HEK293 (cell line): ENCODE results near the gene SIRT7.

Experiments used
- CTCF ChIA-PET: fragments of 350-600 bp; formaldehyde crosslinking; extraction: SDS; loops from one replicate; lab custom pipeline; 2021; ENCODE audit warnings: antibody characterized with exemption; lab: Yijun Ruan, JAX
- POLR2A ChIA-PET: fragments of 300-600 bp; formaldehyde crosslinking; extraction: SDS; loops from one replicate; lab custom pipeline; 2020; ENCODE audit warnings: antibody characterized with exemption, inconsistent platforms; lab: Yijun Ruan, JAX
- H3K27ac ChIP-seq: fragments of 200-500 bp; sonication (Bioruptor generic); 2 replicates; pipeline ENCODE4 v1.5.1; 2014; ENCODE audit warnings: low read depth, low read length, control low read depth, inconsistent platforms; ENCODE audit errors: extremely low read depth
- H3K36me3 ChIP-seq, 2 experiments: fragments of 200-500 bp in 1 of 2; sonication (Bioruptor generic) in 1 of 2; 1 replicate in 1 of 2; 2 replicates in 1 of 2; pipeline ENCODE4 v1.5.1; 2014 to 2017; ENCODE audit warnings: inconsistent platforms in 2 of 2, low read length in 2 of 2; ENCODE audit not compliant: control insufficient read depth in 2 of 2, insufficient read depth in 1 of 2
- H3K4me1 ChIP-seq: fragments of 200-500 bp; sonication (Bioruptor generic); 2 replicates; pipeline ENCODE4 v1.5.1; 2014; ENCODE audit warnings: mild to moderate bottlenecking, low read length, inconsistent platforms; ENCODE audit not compliant: control insufficient read depth, insufficient read depth
- H3K4me3 ChIP-seq: 2 replicates; pipeline ENCODE4 v1.5.1; 2011; ENCODE audit warnings: low read depth, mild to moderate bottlenecking, control low read depth, low read length, moderate library complexity
- H3K9me3 ChIP-seq: fragments of 200-500 bp; sonication (Bioruptor generic); 2 replicates; pipeline ENCODE4 v1.5.1; 2014; ENCODE audit warnings: low read depth, low read length, inconsistent platforms; ENCODE audit not compliant: control insufficient read depth, insufficient read depth
- EGR2 ChIP-seq: fragments of 450-650 bp; formaldehyde crosslinking; IDR thresholded peaks from 2 replicates; pipeline ENCODE4 v1.5.1; 2016; ENCODE audit warnings: low read depth, missing biosample characterization, missing genetic modification characterization
- GLIS2 ChIP-seq: fragments of 450-650 bp; formaldehyde crosslinking; IDR thresholded peaks from 2 replicates; pipeline ENCODE4 v1.5.1; 2016; ENCODE audit warnings: missing biosample characterization, missing genetic modification characterization
- KLF1 ChIP-seq: fragments of 450-650 bp; formaldehyde crosslinking; IDR thresholded peaks from 2 replicates; pipeline ENCODE4 v1.5.1; 2016; ENCODE audit warnings: missing biosample characterization, missing genetic modification characterization
- MEIS1 ChIP-seq: sonication (generic); formaldehyde crosslinking; IDR thresholded peaks from 2 replicates; pipeline ENCODE4 v1.8.1; 2022; ENCODE audit warnings: missing genetic modification reagents, mild to moderate bottlenecking, borderline replicate concordance
- OSR2 ChIP-seq: fragments of 450-650 bp; formaldehyde crosslinking; IDR thresholded peaks from 2 replicates; pipeline ENCODE4 v1.5.1; 2016; ENCODE audit warnings: missing biosample characterization, missing genetic modification characterization
- YY2 ChIP-seq: fragments of 450-650 bp; formaldehyde crosslinking; IDR thresholded peaks from 2 replicates; pipeline ENCODE4 v1.5.1; 2016; ENCODE audit warnings: missing biosample characterization, missing genetic modification characterization
- ZNF112 ChIP-seq: fragments of 450-650 bp; formaldehyde crosslinking; IDR thresholded peaks from 2 replicates; pipeline ENCODE4 v1.5.0; 2017; ENCODE audit warnings: missing biosample characterization, missing genetic modification characterization
- ZNF221 ChIP-seq: fragments of 450-650 bp; formaldehyde crosslinking; IDR thresholded peaks from 2 replicates; pipeline ENCODE4 v1.5.1; 2017; ENCODE audit warnings: missing biosample characterization, missing genetic modification characterization, borderline replicate concordance
- ZNF23 ChIP-seq: fragments of 450-650 bp; formaldehyde crosslinking; IDR thresholded peaks from 2 replicates; pipeline ENCODE4 v1.5.1; 2016; ENCODE audit warnings: missing biosample characterization, missing genetic modification characterization, borderline replicate concordance
- ZNF24 ChIP-seq: fragments of 450-650 bp; formaldehyde crosslinking; IDR thresholded peaks from 2 replicates; pipeline ENCODE4 v1.5.1; 2016; ENCODE audit warnings: missing biosample characterization, missing genetic modification characterization
- ZNF266 ChIP-seq: fragments of 450-650 bp; formaldehyde crosslinking; IDR thresholded peaks from 2 replicates; pipeline ENCODE4 v1.5.1; 2016; ENCODE audit warnings: missing biosample characterization, missing genetic modification characterization, low read depth
- ZNF48 ChIP-seq: fragments of 450-650 bp; formaldehyde crosslinking; IDR thresholded peaks from 2 replicates; pipeline ENCODE4 v1.5.1; 2016; ENCODE audit warnings: missing biosample characterization, missing genetic modification characterization
- ZNF600 ChIP-seq: fragments of 450-650 bp; formaldehyde crosslinking; IDR thresholded peaks from 2 replicates; pipeline ENCODE4 v1.5.1; 2016; ENCODE audit warnings: missing biosample characterization, missing genetic modification characterization
- ZNF768 ChIP-seq: fragments of 450-650 bp; formaldehyde crosslinking; IDR thresholded peaks from 2 replicates; pipeline ENCODE4 v1.5.1; 2018; ENCODE audit warnings: missing biosample characterization, mild to moderate bottlenecking, missing genetic modification characterization
- ZSCAN30 ChIP-seq: fragments of 450-650 bp; IDR thresholded peaks from 2 replicates; pipeline ENCODE4 v1.5.1; 2018; ENCODE audit warnings: missing biosample characterization, mild to moderate bottlenecking, missing genetic modification characterization, moderate library complexity
- TF ChIP-seq, protein P1 (sequence below): fragments of 450-650 bp; formaldehyde crosslinking; IDR thresholded peaks from 2 replicates; pipeline ENCODE4 v1.5.1; 2016; ENCODE audit warnings: missing biosample characterization, missing genetic modification characterization
- TF ChIP-seq, protein P2 (sequence below): fragments of 450-650 bp; formaldehyde crosslinking; IDR thresholded peaks from 2 replicates; pipeline ENCODE4 v1.5.1; 2016; ENCODE audit warnings: missing biosample characterization, missing genetic modification characterization
- TF ChIP-seq, protein P3 (sequence below): fragments of 450-650 bp; formaldehyde crosslinking; IDR thresholded peaks from 2 replicates; pipeline ENCODE4 v1.5.1; 2016; ENCODE audit warnings: missing biosample characterization, missing genetic modification characterization, borderline replicate concordance
- TF ChIP-seq, protein P4 (sequence below): fragments of 450-650 bp; IDR thresholded peaks from 2 replicates; pipeline ENCODE4 v1.5.1; 2018; ENCODE audit warnings: missing biosample characterization, mild to moderate bottlenecking, missing genetic modification characterization
- TF ChIP-seq, protein P5 (sequence below): fragments of 450-650 bp; formaldehyde crosslinking; IDR thresholded peaks from 2 replicates; pipeline ENCODE4 v1.5.1; 2017; ENCODE audit warnings: missing biosample characterization, missing genetic modification characterization

Gene SIRT7

DNA sequence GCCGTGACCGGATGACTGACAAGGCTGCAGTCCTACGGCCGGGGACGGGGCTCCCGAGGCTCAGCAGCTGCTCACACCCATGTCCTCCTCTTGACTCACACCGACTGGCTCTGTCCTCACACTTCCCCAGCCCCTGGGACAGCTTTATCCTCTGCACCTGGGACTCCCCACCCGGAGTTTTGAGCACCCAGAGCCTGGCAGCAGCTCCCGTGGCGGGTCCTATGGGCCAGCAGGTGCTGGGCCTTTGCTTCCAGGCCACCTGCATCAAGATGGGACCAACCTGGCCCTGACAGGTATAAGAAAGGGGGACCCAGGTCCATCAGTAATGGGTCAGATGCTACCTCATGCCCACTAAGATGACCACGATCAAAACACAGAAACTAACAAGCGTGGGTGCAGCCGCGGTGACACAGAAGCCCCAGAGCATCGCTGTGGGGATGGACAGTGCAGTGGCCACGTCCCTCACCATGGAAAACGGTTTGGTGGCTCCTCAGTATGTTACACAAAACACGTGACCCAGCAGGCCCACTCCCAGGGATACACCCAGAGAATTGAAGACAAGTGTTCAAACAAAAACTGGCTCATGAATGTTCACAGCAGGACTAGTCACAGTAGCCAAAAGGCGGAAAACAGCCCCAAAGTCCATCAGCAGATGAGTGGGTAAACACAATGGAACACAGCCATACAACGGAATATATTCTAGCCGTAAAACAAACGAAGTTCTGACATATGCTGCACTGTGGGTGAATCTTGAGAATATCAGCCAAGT, 46.3 kb upstream of the SIRT7 start (continued):
- TF ChIP-seq ZNF221 (tag by site-specific recombination), result no peak

DNA sequence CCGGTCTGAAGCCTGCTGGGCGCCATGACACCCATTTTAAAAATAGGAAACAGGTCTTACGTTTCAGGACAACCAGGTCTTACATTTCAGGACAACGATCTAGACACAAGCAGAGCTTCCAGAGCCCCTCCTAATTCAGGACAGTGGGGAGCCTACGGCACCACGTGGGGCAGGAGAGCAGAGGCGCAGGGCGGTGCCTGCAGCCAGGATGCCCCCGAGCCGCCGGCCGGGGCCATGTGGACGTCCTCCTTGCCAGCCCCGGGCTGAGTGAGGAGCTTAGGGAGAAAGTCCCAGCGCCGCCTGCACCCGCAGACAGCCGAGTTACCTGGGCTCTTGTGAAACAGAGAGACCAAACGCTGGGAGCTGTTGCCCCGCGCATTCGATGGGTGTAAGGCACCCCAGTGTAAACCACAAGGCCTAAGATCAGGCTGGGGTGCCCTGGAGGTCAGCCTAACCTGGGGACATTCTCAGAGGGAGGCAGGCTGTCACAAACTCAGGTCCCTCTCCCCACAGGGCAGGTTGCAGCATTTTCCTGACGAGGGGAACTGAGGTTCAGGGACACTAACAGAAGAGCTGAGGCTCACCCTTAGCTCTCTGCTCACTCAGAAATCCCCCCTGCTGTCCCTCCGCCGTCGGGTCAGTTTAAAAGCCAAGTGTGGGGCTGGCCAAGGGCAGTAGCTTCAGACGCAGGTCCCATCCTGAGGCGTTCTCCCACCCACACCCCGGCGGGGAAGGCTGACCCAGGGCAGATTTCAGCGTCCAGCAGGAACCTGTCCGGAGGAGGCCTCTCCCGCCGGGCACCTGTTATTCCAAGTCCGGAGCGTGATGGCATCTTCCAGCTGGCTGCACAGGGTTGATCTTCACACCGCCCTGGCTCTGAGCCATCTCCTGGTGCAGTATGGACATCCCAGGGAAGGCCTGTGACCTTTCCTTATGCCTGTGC, 44.8 kb upstream of the SIRT7 start:
- peaks cover 4% of the 10 kb centered on the region; the same call in 1 of the 2 replicates for H3K4me1 ChIP-seq
- H3K36me3 ChIP-seq, result no peaks in the 10 kb centered on the region
- CTCF ChIA-PET, result interaction anchor here (0.6 to 2.5 kb wide), 2 partner anchors 21 to 58 kb away, joined by 3 to 13 read pairs; no protein-coding TSS in a partner anchor
- H3K27ac ChIP-seq, result no peak overlapping the region
- POLR2A ChIA-PET, result interaction anchor here (0.7 to 2.0 kb wide), 2 partner anchors 8 to 57 kb away, joined by 3 to 5 read pairs; no protein-coding TSS in a partner anchor
- H3K4me3 ChIP-seq, result no peak overlapping the region
- H3K9me3 ChIP-seq, result no peaks in the 10 kb centered on the region
- TF ChIP-seq ZNF768 (tag by site-specific recombination) (no peak), ZNF24 (tag by site-specific recombination) (no peak), ZSCAN30 (tag by site-specific recombination) (no peak), MEIS1 (CRISPR knock-in tag) (no peak), ZNF48 (tag by site-specific recombination) (no peak), KLF1 (tag by site-specific recombination) (no peak), GLIS2 (tag by site-specific recombination) (0 out of 2 replicates have a peak, but pooled peaks have one; percentile 3), ZNF266 (tag by site-specific recombination) (no peak), ZNF23 (tag by site-specific recombination) (no peak), ZNF600 (tag by site-specific recombination) (0 out of 2 replicates have a peak, but pooled peaks have one; percentile 76), ZNF112 (tag by site-specific recombination) (no peak), EGR2 (tag by site-specific recombination) (no peak), YY2 (tag by site-specific recombination) (no peak), OSR2 (no peak)
- TF ChIP-seq, protein P1, sequence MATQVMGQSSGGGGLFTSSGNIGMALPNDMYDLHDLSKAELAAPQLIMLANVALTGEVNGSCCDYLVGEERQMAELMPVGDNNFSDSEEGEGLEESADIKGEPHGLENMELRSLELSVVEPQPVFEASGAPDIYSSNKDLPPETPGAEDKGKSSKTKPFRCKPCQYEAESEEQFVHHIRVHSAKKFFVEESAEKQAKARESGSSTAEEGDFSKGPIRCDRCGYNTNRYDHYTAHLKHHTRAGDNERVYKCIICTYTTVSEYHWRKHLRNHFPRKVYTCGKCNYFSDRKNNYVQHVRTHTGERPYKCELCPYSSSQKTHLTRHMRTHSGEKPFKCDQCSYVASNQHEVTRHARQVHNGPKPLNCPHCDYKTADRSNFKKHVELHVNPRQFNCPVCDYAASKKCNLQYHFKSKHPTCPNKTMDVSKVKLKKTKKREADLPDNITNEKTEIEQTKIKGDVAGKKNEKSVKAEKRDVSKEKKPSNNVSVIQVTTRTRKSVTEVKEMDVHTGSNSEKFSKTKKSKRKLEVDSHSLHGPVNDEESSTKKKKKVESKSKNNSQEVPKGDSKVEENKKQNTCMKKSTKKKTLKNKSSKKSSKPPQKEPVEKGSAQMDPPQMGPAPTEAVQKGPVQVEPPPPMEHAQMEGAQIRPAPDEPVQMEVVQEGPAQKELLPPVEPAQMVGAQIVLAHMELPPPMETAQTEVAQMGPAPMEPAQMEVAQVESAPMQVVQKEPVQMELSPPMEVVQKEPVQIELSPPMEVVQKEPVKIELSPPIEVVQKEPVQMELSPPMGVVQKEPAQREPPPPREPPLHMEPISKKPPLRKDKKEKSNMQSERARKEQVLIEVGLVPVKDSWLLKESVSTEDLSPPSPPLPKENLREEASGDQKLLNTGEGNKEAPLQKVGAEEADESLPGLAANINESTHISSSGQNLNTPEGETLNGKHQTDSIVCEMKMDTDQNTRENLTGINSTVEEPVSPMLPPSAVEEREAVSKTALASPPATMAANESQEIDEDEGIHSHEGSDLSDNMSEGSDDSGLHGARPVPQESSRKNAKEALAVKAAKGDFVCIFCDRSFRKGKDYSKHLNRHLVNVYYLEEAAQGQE, result no peak
- TF ChIP-seq, protein P2, sequence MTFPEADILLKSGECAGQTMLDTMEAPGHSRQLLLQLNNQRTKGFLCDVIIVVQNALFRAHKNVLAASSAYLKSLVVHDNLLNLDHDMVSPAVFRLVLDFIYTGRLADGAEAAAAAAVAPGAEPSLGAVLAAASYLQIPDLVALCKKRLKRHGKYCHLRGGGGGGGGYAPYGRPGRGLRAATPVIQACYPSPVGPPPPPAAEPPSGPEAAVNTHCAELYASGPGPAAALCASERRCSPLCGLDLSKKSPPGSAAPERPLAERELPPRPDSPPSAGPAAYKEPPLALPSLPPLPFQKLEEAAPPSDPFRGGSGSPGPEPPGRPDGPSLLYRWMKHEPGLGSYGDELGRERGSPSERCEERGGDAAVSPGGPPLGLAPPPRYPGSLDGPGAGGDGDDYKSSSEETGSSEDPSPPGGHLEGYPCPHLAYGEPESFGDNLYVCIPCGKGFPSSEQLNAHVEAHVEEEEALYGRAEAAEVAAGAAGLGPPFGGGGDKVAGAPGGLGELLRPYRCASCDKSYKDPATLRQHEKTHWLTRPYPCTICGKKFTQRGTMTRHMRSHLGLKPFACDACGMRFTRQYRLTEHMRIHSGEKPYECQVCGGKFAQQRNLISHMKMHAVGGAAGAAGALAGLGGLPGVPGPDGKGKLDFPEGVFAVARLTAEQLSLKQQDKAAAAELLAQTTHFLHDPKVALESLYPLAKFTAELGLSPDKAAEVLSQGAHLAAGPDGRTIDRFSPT (tag by site-specific recombination), result no peak
- TF ChIP-seq, protein P3, sequence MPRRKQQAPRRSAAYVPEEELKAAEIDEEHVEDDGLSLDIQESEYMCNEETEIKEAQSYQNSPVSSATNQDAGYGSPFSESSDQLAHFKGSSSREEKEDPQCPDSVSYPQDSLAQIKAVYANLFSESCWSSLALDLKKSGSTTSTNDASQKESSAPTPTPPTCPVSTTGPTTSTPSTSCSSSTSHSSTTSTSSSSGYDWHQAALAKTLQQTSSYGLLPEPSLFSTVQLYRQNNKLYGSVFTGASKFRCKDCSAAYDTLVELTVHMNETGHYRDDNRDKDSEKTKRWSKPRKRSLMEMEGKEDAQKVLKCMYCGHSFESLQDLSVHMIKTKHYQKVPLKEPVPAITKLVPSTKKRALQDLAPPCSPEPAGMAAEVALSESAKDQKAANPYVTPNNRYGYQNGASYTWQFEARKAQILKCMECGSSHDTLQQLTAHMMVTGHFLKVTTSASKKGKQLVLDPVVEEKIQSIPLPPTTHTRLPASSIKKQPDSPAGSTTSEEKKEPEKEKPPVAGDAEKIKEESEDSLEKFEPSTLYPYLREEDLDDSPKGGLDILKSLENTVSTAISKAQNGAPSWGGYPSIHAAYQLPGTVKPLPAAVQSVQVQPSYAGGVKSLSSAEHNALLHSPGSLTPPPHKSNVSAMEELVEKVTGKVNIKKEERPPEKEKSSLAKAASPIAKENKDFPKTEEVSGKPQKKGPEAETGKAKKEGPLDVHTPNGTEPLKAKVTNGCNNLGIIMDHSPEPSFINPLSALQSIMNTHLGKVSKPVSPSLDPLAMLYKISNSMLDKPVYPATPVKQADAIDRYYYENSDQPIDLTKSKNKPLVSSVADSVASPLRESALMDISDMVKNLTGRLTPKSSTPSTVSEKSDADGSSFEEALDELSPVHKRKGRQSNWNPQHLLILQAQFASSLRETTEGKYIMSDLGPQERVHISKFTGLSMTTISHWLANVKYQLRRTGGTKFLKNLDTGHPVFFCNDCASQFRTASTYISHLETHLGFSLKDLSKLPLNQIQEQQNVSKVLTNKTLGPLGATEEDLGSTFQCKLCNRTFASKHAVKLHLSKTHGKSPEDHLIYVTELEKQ, result no peak
- TF ChIP-seq, protein P4, sequence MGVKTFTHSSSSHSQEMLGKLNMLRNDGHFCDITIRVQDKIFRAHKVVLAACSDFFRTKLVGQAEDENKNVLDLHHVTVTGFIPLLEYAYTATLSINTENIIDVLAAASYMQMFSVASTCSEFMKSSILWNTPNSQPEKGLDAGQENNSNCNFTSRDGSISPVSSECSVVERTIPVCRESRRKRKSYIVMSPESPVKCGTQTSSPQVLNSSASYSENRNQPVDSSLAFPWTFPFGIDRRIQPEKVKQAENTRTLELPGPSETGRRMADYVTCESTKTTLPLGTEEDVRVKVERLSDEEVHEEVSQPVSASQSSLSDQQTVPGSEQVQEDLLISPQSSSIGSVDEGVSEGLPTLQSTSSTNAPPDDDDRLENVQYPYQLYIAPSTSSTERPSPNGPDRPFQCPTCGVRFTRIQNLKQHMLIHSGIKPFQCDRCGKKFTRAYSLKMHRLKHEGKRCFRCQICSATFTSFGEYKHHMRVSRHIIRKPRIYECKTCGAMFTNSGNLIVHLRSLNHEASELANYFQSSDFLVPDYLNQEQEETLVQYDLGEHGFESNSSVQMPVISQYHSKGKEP (tag by site-specific recombination), result no peak
- TF ChIP-seq, protein P5, sequence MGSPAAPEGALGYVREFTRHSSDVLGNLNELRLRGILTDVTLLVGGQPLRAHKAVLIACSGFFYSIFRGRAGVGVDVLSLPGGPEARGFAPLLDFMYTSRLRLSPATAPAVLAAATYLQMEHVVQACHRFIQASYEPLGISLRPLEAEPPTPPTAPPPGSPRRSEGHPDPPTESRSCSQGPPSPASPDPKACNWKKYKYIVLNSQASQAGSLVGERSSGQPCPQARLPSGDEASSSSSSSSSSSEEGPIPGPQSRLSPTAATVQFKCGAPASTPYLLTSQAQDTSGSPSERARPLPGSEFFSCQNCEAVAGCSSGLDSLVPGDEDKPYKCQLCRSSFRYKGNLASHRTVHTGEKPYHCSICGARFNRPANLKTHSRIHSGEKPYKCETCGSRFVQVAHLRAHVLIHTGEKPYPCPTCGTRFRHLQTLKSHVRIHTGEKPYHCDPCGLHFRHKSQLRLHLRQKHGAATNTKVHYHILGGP (tag by site-specific recombination), result no peak
